ENCODE measurements around the gene ITGA11.

The ITGA11 gene

GRCh38 chr15:68277603-68278344 lies 154.2 kb downstream of the ITGA11 start, which contains the start of gene FEM1B:
Gene FEM1B, plus strand, starts transcription at chr15:68277745. Its CDS starts 673 bp downstream, at chr15:68278418.
- H3K9me3 ChIP-seq (ENCODE audit: control insufficient read depth, insufficient read depth, low read length), result no peaks in the 10 kb centered on the region
- H3K4me1 ChIP-seq (ENCODE audit: control insufficient read depth, insufficient read depth, low read length), result peaks cover 15% of the 10 kb centered on the region
- no peaks in the 10 kb centered on the region for H3K27me3 ChIP-seq (ENCODE audit: control insufficient read depth, insufficient read depth, low read length)
- peaks cover 3% of the 10 kb centered on the region for H3K36me3 ChIP-seq (ENCODE audit: control insufficient read depth, insufficient read depth, low read length)
- peak within 1 kb of the TSS; percentile 97 for H3K9ac ChIP-seq (ENCODE audit: low read depth, low read length)
- H3K4me3 ChIP-seq (ENCODE audit: low read depth, low read length), result peak within 1 kb of the TSS; percentile 100

- Histone ChIP-seq H3K36me3 (ENCODE audit: control insufficient read depth, insufficient read depth, low read length) (peaks cover 3% of the 10 kb centered on the region), H3K4me3 (ENCODE audit: low read depth, low read length) (peak overlapping the region; percentile 100), H3K27me3 (ENCODE audit: control insufficient read depth, insufficient read depth, low read length) (no peaks in the 10 kb centered on the region), H3K4me1 (ENCODE audit: control insufficient read depth, insufficient read depth, low read length) (peaks cover 15% of the 10 kb centered on the region), H3K9me3 (ENCODE audit: control insufficient read depth, insufficient read depth, low read length) (no peaks in the 10 kb centered on the region), H3K9ac (ENCODE audit: low read depth, low read length) (peak overlapping the region; percentile 97)
These were observed 154.8 kb downstream of the ITGA11 start for GRCh38 chr15:68277131-68277602.

- H3K36me3 ChIP-seq (ENCODE audit: control insufficient read depth, insufficient read depth, low read length), result peaks cover 5% of the 10 kb centered on the region
- peak overlapping the region; percentile 97 for H3K9ac ChIP-seq (ENCODE audit: low read depth, low read length)
- peaks cover 15% of the 10 kb centered on the region for H3K4me1 ChIP-seq (ENCODE audit: control insufficient read depth, insufficient read depth, low read length)
- H3K9me3 ChIP-seq (ENCODE audit: control insufficient read depth, insufficient read depth, low read length), result no peaks in the 10 kb centered on the region
- H3K27me3 ChIP-seq (ENCODE audit: control insufficient read depth, insufficient read depth, low read length), result no peaks in the 10 kb centered on the region
- H3K4me3 ChIP-seq (ENCODE audit: low read depth, low read length), result peak overlapping the region; percentile 100
These were observed 155.3 kb downstream of the ITGA11 start for GRCh38 chr15:68276668-68277067.

- H3K4me1 ChIP-seq (ENCODE audit: control insufficient read depth, insufficient read depth, low read length), result peaks cover 19% of the 10 kb centered on the region
- H3K4me3 ChIP-seq (ENCODE audit: low read depth, low read length), result no peak overlapping the region
- no peaks in the 10 kb centered on the region for H3K27me3 ChIP-seq (ENCODE audit: control insufficient read depth, insufficient read depth, low read length)
- peaks cover 5% of the 10 kb centered on the region for H3K36me3 ChIP-seq (ENCODE audit: control insufficient read depth, insufficient read depth, low read length)
- H3K9ac ChIP-seq (ENCODE audit: low read depth, low read length), result no peak overlapping the region
- H3K9me3 ChIP-seq (ENCODE audit: control insufficient read depth, insufficient read depth, low read length), result no peaks in the 10 kb centered on the region
These were observed 156.7 kb downstream of the ITGA11 start for GRCh38 chr15:68275165-68275746.

- H3K36me3 ChIP-seq (ENCODE audit: control insufficient read depth, insufficient read depth, low read length), result peaks cover 5% of the 10 kb centered on the region
- no peaks in the 10 kb centered on the region for H3K27me3 ChIP-seq (ENCODE audit: control insufficient read depth, insufficient read depth, low read length)
- peaks cover 19% of the 10 kb centered on the region for H3K4me1 ChIP-seq (ENCODE audit: control insufficient read depth, insufficient read depth, low read length)
- H3K4me3 ChIP-seq (ENCODE audit: low read depth, low read length), result no peak overlapping the region
- no peak overlapping the region for H3K9ac ChIP-seq (ENCODE audit: low read depth, low read length)
- H3K9me3 ChIP-seq (ENCODE audit: control insufficient read depth, insufficient read depth, low read length), result no peaks in the 10 kb centered on the region
These were observed 157.6 kb downstream of the ITGA11 start for GRCh38 chr15:68274201-68274848.

- Histone ChIP-seq H3K9ac (ENCODE audit: low read depth, low read length) (no peak overlapping the region), H3K4me3 (ENCODE audit: low read depth, low read length) (no peak overlapping the region), H3K27me3 (ENCODE audit: control insufficient read depth, insufficient read depth, low read length) (no peaks in the 10 kb centered on the region), H3K9me3 (ENCODE audit: control insufficient read depth, insufficient read depth, low read length) (no peaks in the 10 kb centered on the region), H3K36me3 (ENCODE audit: control insufficient read depth, insufficient read depth, low read length) (peaks cover 2% of the 10 kb centered on the region), H3K4me1 (ENCODE audit: control insufficient read depth, insufficient read depth, low read length) (peaks cover 17% of the 10 kb centered on the region)
These were observed 159.2 kb downstream of the ITGA11 start for GRCh38 chr15:68272721-68273271.

GRCh38 chr15:68271854-68272471 lies 160.0 kb downstream of the ITGA11 start:
- Histone ChIP-seq H3K36me3 (ENCODE audit: control insufficient read depth, insufficient read depth, low read length) (peaks cover 2% of the 10 kb centered on the region), H3K27me3 (ENCODE audit: control insufficient read depth, insufficient read depth, low read length) (no peaks in the 10 kb centered on the region), H3K4me3 (ENCODE audit: low read depth, low read length) (peak overlapping the region; percentile 35), H3K9me3 (ENCODE audit: control insufficient read depth, insufficient read depth, low read length) (no peaks in the 10 kb centered on the region), H3K4me1 (ENCODE audit: control insufficient read depth, insufficient read depth, low read length) (peaks cover 17% of the 10 kb centered on the region), H3K9ac (ENCODE audit: low read depth, low read length) (no peak overlapping the region)

- Histone ChIP-seq H3K9me3 (ENCODE audit: control insufficient read depth, insufficient read depth, low read length) (no peaks in the 10 kb centered on the region), H3K9ac (ENCODE audit: low read depth, low read length) (no peak overlapping the region), H3K27me3 (ENCODE audit: control insufficient read depth, insufficient read depth, low read length) (no peaks in the 10 kb centered on the region), H3K4me1 (ENCODE audit: control insufficient read depth, insufficient read depth, low read length) (peaks cover 34% of the 10 kb centered on the region), H3K36me3 (ENCODE audit: control insufficient read depth, insufficient read depth, low read length) (peaks cover 2% of the 10 kb centered on the region), H3K4me3 (ENCODE audit: low read depth, low read length) (no peak overlapping the region)
These were observed 163.6 kb downstream of the ITGA11 start for GRCh38 chr15:68268405-68268804.

GRCh38 chr15:68265674-68266073 lies 166.3 kb downstream of the ITGA11 start:
- Histone ChIP-seq H3K4me3 (ENCODE audit: low read depth, low read length) (no peak overlapping the region), H3K27me3 (ENCODE audit: control insufficient read depth, insufficient read depth, low read length) (no peaks in the 10 kb centered on the region), H3K36me3 (ENCODE audit: control insufficient read depth, insufficient read depth, low read length) (no peaks in the 10 kb centered on the region), H3K4me1 (ENCODE audit: control insufficient read depth, insufficient read depth, low read length) (peaks cover 25% of the 10 kb centered on the region), H3K9ac (ENCODE audit: low read depth, low read length) (no peak overlapping the region), H3K9me3 (ENCODE audit: control insufficient read depth, insufficient read depth, low read length) (no peaks in the 10 kb centered on the region)

- Histone ChIP-seq H3K9ac (ENCODE audit: low read depth, low read length) (no peak overlapping the region), H3K27me3 (ENCODE audit: control insufficient read depth, insufficient read depth, low read length) (no peaks in the 10 kb centered on the region), H3K4me3 (ENCODE audit: low read depth, low read length) (no peak overlapping the region), H3K4me1 (ENCODE audit: control insufficient read depth, insufficient read depth, low read length) (peaks cover 25% of the 10 kb centered on the region), H3K36me3 (ENCODE audit: control insufficient read depth, insufficient read depth, low read length) (no peaks in the 10 kb centered on the region), H3K9me3 (ENCODE audit: control insufficient read depth, insufficient read depth, low read length) (no peaks in the 10 kb centered on the region)
These were observed 166.9 kb downstream of the ITGA11 start for GRCh38 chr15:68265081-68265480.

GRCh38 chr15:68264282-68264681 lies 167.7 kb downstream of the ITGA11 start:
- H3K4me3 ChIP-seq (ENCODE audit: low read depth, low read length), result peak overlapping the region; percentile 33
- no peak overlapping the region for H3K9ac ChIP-seq (ENCODE audit: low read depth, low read length)
- H3K27me3 ChIP-seq (ENCODE audit: control insufficient read depth, insufficient read depth, low read length), result no peaks in the 10 kb centered on the region
- no peaks in the 10 kb centered on the region for H3K36me3 ChIP-seq (ENCODE audit: control insufficient read depth, insufficient read depth, low read length)
- peaks cover 25% of the 10 kb centered on the region for H3K4me1 ChIP-seq (ENCODE audit: control insufficient read depth, insufficient read depth, low read length)
- H3K9me3 ChIP-seq (ENCODE audit: control insufficient read depth, insufficient read depth, low read length), result no peaks in the 10 kb centered on the region

All from iPS-15b (cell line).